GM23248 (cell line): ENCODE results near the gene TOP1. TPM values are rescaled to one million over a fixed set of nuclear protein-coding genes. Genes with fewer than 3 reads are reported as not detected.

ENCODE experiments used
- DNase-seq: peaks from one replicate; pipeline ENCODE4 v3.0.0-alpha.2; 2015
- H2AFZ ChIP-seq: fragments of 200-600 bp; sonication (generic); 2 replicates; pipeline ENCODE4 v1.6.1; 2016; ENCODE audit warnings: antibody characterized with exemption
- H3F3A ChIP-seq: fragments of 200-600 bp; sonication (generic); 2 replicates; pipeline ENCODE4 v1.6.1; 2016; ENCODE audit warnings: mild to moderate bottlenecking, antibody characterized with exemption, mixed run types; ENCODE audit not compliant: insufficient read depth
- H3K27ac ChIP-seq: fragments of 200-600 bp; sonication (generic); 2 replicates; pipeline ENCODE4 v1.5.1; 2016; ENCODE audit warnings: mild to moderate bottlenecking
- H3K27me3 ChIP-seq: fragments of 200-600 bp; sonication (generic); replicated peaks from 2 replicates; pipeline ENCODE4 v1.6.1; 2016; ENCODE audit warnings: mild to moderate bottlenecking; ENCODE audit not compliant: insufficient read depth
- H3K36me3 ChIP-seq: fragments of 200-600 bp; sonication (generic); 2 replicates; pipeline ENCODE4 v1.6.1; 2016; ENCODE audit warnings: low read depth, mild to moderate bottlenecking
- H3K4me1 ChIP-seq: fragments of 200-600 bp; sonication (generic); 2 replicates; pipeline ENCODE4 v1.6.1; 2016; ENCODE audit warnings: mild to moderate bottlenecking; ENCODE audit not compliant: insufficient read depth
- H3K4me2 ChIP-seq: fragments of 200-600 bp; sonication (generic); one replicate; pipeline ENCODE4 v1.6.1; 2016; ENCODE audit warnings: mild to moderate bottlenecking; ENCODE audit not compliant: unreplicated experiment
- H3K4me3 ChIP-seq: fragments of 200-600 bp; sonication (generic); 2 replicates; pipeline ENCODE4 v1.5.1; 2016; ENCODE audit warnings: mild to moderate bottlenecking
- H3K79me2 ChIP-seq: fragments of 200-600 bp; sonication (generic); 2 replicates; pipeline ENCODE4 v1.6.1; 2016; ENCODE audit warnings: mild to moderate bottlenecking; ENCODE audit not compliant: insufficient read depth
- H3K9ac ChIP-seq: fragments of 200-600 bp; sonication (generic); 2 replicates; pipeline ENCODE4 v1.6.1; 2016; ENCODE audit warnings: mild to moderate bottlenecking
- H3K9me2 ChIP-seq: fragments of 200-600 bp; sonication (generic); 2 replicates; pipeline ENCODE4 v1.6.1; 2016; ENCODE audit warnings: mixed run types, mild to moderate bottlenecking, moderate library complexity; ENCODE audit not compliant: insufficient read depth
- H3K9me3 ChIP-seq: fragments of 200-600 bp; sonication (generic); one replicate; pipeline ENCODE4 v1.6.1; 2017; ENCODE audit warnings: low read depth
- H4K20me1 ChIP-seq: fragments of 200-600 bp; sonication (generic); 2 replicates; pipeline ENCODE4 v1.6.0; 2016; ENCODE audit not compliant: insufficient read depth
- EZH2 ChIP-seq: fragments of 200-600 bp; sonication (generic); IDR thresholded peaks from 2 replicates; pipeline ENCODE4 v1.6.1; 2018; ENCODE audit warnings: antibody characterized with exemption, mild to moderate bottlenecking; ENCODE audit not compliant: insufficient read depth, poor library complexity, severe bottlenecking
- EZH2phosphoT487 ChIP-seq: fragments of 200-600 bp; sonication (generic); IDR thresholded peaks from 2 replicates; pipeline ENCODE4 v1.6.1; 2018; ENCODE audit warnings: antibody characterized with exemption, moderate library complexity, mild to moderate bottlenecking, low read depth; ENCODE audit not compliant: insufficient read depth
- WGBS, 2 experiments: methylation state at CpG; one replicate each; pipeline ENCODE4 v1.1.6; 2015 to 2017; ENCODE audit warnings: low lambda C conversion rate in 2 of 2, low coverage in 1 of 2; ENCODE audit errors: missing lambda C conversion rate in 2 of 2; 5-methylcytosine and 5-hydroxymethylcytosine counted together
- in situ Hi-C: fragments of 300-500 bp; cut with MboI; formaldehyde crosslinking; loops from 2 replicates; pipeline ENCODE4 v1.15.0; 2020
- polyA plus RNA-seq: library from polyadenylated mRNA; unstranded; fragments of >200 nt; fragmentation: Nextera tagmentation; extraction: Ambion mirVana; gene quantifications from 2 replicates; pipeline ENCODE4 v1.2.1, GENCODE V29; 2016
- total RNA-seq: library from RNA; depleted of rRNA; stranded (reverse); fragments of >200 nt; shearing (Covaris generic); gene quantifications from 2 replicates; pipeline ENCODE4 v1.2.3, GENCODE V29; 2014; rRNA removed

TOP1 gene
- 7.2 and 9.0 TPM in 2 replicates for total RNA-seq
- polyA plus RNA-seq: 17.9 and 18.2 TPM in 2 replicates

GRCh38 chr20:41028359-41029149, at the start of gene TOP1:
Gene TOP1, plus strand, starts transcription at chr20:41028822. Its CDS starts 246 bp downstream, at chr20:41029068.
- 1 to 2% methylated on average over 47 to 56 of the region's 85 CpGs for WGBS, 2 experiments

DNA sequence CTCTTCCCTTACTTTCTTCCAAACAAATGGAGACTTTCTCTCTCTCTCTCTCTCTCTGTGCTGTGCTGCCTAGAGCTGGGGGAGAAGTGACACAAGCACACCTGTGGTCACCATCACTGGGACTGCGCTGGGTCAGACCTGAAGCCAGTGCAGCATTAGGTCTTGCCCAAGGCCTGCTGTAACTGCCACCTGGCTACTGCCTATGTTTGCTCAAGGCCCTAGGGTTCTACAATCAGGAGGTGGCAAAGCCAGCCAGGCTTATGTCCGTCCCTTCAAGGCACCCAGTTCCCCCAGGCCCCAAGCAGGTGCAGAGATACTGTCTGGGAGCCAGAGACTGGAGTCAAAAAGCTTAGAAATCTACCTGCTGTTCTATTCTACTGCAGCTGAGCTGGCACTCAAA, 49.4 kb upstream of the TOP1 start:
- TF ChIP-seq EZH2 (no peak), EZH2phosphoT487 (no peak)
- 56 to 62% methylated on average over 2 of the region's 2 CpGs for WGBS, 2 experiments
- Histone ChIP-seq H3K4me1 (no peaks in the 10 kb centered on the region), H3K9me3 (no peaks in the 10 kb centered on the region), H3K9ac (no peak overlapping the region), H3K79me2 (no peaks in the 10 kb centered on the region), H3K9me2 (no peaks in the 10 kb centered on the region), H4K20me1 (no peaks in the 10 kb centered on the region), H3K27ac (no peak overlapping the region), H3K36me3 (no peaks in the 10 kb centered on the region), H2AFZ (no peak overlapping the region), H3F3A (no peaks in the 10 kb centered on the region), H3K4me2 (no peak overlapping the region), H3K27me3 (peaks cover 3% of the 10 kb centered on the region; the same call in 1 of the 2 replicates), H3K4me3 (no peak overlapping the region)
- in situ Hi-C loops: loop anchor here (25.0 kb wide), 1 partner anchor 358 kb away; the partner anchor contains the start of gene LPIN3
- no peak for DNase-seq

More at GRCh38 chr20:41028359-41029149, at the start of gene TOP1:
- peak within 1 kb of the TSS; percentile 98 for H3K9ac ChIP-seq
- no peaks in the 10 kb centered on the region for H3K9me3 ChIP-seq
- peak within 1 kb of the TSS; percentile 92 for H3K4me2 ChIP-seq
- peak within 1 kb of the TSS; percentile 91 for H3K4me3 ChIP-seq
- H3K27me3 ChIP-seq: no peaks in the 10 kb centered on the region
- in situ Hi-C loops: no loop called here
- H3K79me2 ChIP-seq: peaks cover 48% of the 10 kb centered on the region
- peaks cover 39% of the 10 kb centered on the region for H3K4me1 ChIP-seq
- H2AFZ ChIP-seq: peak within 1 kb of the TSS; percentile 92
- H3K27ac ChIP-seq: peak within 1 kb of the TSS; percentile 87
- TF ChIP-seq EZH2 (no peak), EZH2phosphoT487 (no peak)
- H3K9me2 ChIP-seq: no peaks in the 10 kb centered on the region
- peak; percentile 100 for DNase-seq
- peaks cover 25% of the 10 kb centered on the region for H4K20me1 ChIP-seq
- H3K36me3 ChIP-seq: 0 out of 2 replicates have a peak, but pooled peaks cover 4% of the 10 kb centered on the region
- H3F3A ChIP-seq: no peaks in the 10 kb centered on the region

GRCh38 chr20:40980106-40980827, 48.4 kb upstream of the TOP1 start:
- H2AFZ ChIP-seq: no peak overlapping the region
- in situ Hi-C loops: loop anchor here (25.0 kb wide), 1 partner anchor 357 kb away; the partner anchor contains the start of gene LPIN3

DNA sequence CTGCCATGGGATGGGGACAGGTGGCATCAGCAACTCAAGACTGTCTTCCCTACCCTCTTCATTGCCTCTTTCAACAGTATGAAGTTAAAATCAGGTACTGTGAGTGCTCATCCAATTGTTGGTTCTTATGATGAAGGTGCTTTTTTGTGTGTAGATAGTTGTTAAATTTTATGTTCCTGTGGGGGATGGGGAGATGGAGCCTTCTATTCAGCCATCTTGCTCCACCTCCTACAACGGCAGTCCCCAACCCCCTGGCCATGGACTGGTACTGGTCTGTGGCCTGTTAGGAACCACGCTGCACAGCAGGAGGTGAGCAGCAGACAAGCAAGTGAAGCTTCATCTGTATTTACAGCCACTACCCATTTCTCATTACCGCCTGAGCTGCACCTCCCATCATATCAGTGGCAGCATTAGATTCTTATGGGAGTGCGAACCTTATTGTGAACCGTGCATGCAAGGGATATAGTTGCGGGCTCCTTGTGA, 47.8 kb upstream of the TOP1 start:
- Histone ChIP-seq H3K4me3 (no peak overlapping the region), H3K27ac (no peak overlapping the region), H3K36me3 (no peaks in the 10 kb centered on the region), H3K4me1 (no peaks in the 10 kb centered on the region), H4K20me1 (no peaks in the 10 kb centered on the region), H3K79me2 (no peaks in the 10 kb centered on the region), H2AFZ (no peak overlapping the region), H3K9me3 (no peaks in the 10 kb centered on the region), H3K27me3 (no peaks in the 10 kb centered on the region; the same call in 1 of the 2 replicates), H3K9ac (no peak overlapping the region), H3K9me2 (no peaks in the 10 kb centered on the region), H3K4me2 (no peak overlapping the region), H3F3A (no peaks in the 10 kb centered on the region)
- in situ Hi-C loops: loop anchor here (25.0 kb wide), 1 partner anchor 356 kb away; the partner anchor contains the start of gene LPIN3
- no peak for TF ChIP-seq EZH2
- no peak for TF ChIP-seq EZH2phosphoT487
- 89 to 93% methylated on average over 6 of the region's 6 CpGs for WGBS, 2 experiments
- DNase-seq: no peak

More at GRCh38 chr20:40980106-40980827, 48.4 kb upstream of the TOP1 start:
- Histone ChIP-seq H3K4me3 (no peak overlapping the region), H3K4me1 (no peaks in the 10 kb centered on the region), H3K9me2 (no peaks in the 10 kb centered on the region), H4K20me1 (no peaks in the 10 kb centered on the region), H3K27me3 (no peaks in the 10 kb centered on the region; the same call in 1 of the 2 replicates), H3K4me2 (no peak overlapping the region), H3F3A (no peaks in the 10 kb centered on the region), H3K9me3 (no peaks in the 10 kb centered on the region), H3K79me2 (no peaks in the 10 kb centered on the region), H3K9ac (no peak overlapping the region), H3K36me3 (no peaks in the 10 kb centered on the region), H3K27ac (no peak overlapping the region)
- no peak for DNase-seq
- TF ChIP-seq EZH2phosphoT487 (no peak), EZH2 (no peak)
- WGBS, 2 experiments: 92 to 93% methylated on average over 4 of the region's 4 CpGs
